ENCODE results near the gene BABAM2. TPM values are rescaled to one million over a fixed set of nuclear protein-coding genes. Genes with fewer than 3 reads are reported as not detected.

Gene BABAM2
- total and polyA plus RNA-seq, 10 of the 15 experiments (the other 5 are each of a cell fraction or from before 2014, with no cell fraction given): 30.7 to 59.9 (median 44.5) TPM

- ChIA-PET RAD21 (ENCODE audit: unreplicated experiment) (no interaction called here), SMC1A (ENCODE audit: uncharacterized antibody, unreplicated experiment) (no interaction called here), POLR2A (no interaction called here), CTCF (interaction anchor here (1.1 kb wide), 1 partner anchor 1210 kb away, joined by 4 read pairs; no protein-coding TSS in a partner anchor)
- intact Hi-C loops (cut with micrococcal nuclease; ENCODE audit: unreplicated experiment): no loop called here
- BruUV-seq (replicated peaks): no TSS peak
- Histone ChIP-seq H3K27me3 (replicated peaks in 1 of 2; ENCODE audit: control insufficient read depth in 2 of 2, insufficient read depth in 2 of 2, low read length in 1 of 2) (no peaks in the 10 kb centered on the region), H3K27ac (ENCODE audit: control insufficient read depth, insufficient read depth) (no peak overlapping the region), H3K4me1 (ENCODE audit: control insufficient read depth, insufficient read depth, low read length) (no peaks in the 10 kb centered on the region), H3K4me3 (no peak overlapping the region), H3K9me3 (replicated peaks; ENCODE audit: control insufficient read depth, insufficient read depth, low read length) (no peaks in the 10 kb centered on the region), H4K20me1 (ENCODE audit: control insufficient read depth, insufficient read depth) (no peaks in the 10 kb centered on the region), H2AFZ (ENCODE audit: control insufficient read depth, low read depth, low read length) (no peak overlapping the region), H3K9ac (ENCODE audit: control insufficient read depth, insufficient read depth, low read length) (no peak overlapping the region), H3K4me2 (ENCODE audit: control insufficient read depth, insufficient read depth) (no peak overlapping the region), H3K79me2 (ENCODE audit: control insufficient read depth, insufficient read depth, low read length) (no peaks in the 10 kb centered on the region), H3K36me3 (ENCODE audit: control insufficient read depth in 2 of 2, insufficient read depth in 2 of 2, low read length in 1 of 2) (no peaks in the 10 kb centered on the region)
- FAIRE-seq (no peak), ATAC-seq (no peak), DNase-seq (ENCODE audit: low read depth, low spot score) (no peak)
- in situ Hi-C loops (cut with MboI): no loop called here
- TF ChIP-seq SP1 (IDR thresholded peaks at IDR 0.05; ENCODE audit: low read depth, low read length) (no peak), ZNF592 (IDR thresholded peaks at IDR 0.05) (no peak), RAD21 (IDR thresholded peaks at IDR 0.05; ENCODE audit: insufficient read depth, low read depth, low read length) (no peak), EGR1 (IDR thresholded peaks at IDR 0.05; ENCODE audit: borderline replicate concordance in 1 of 2, low read depth in 2 of 2, low read length in 2 of 2) (no peak), CHD4 (IDR thresholded peaks at IDR 0.05) (no peak), IRF3 (IDR thresholded peaks at IDR 0.05) (no peak), ZNF622 (IDR thresholded peaks at IDR 0.05) (no peak), YBX1 (IDR thresholded peaks at IDR 0.05) (no peak)
Measured at GRCh38 chr2:28055325-28055970, 164.9 kb downstream of the BABAM2 start.
